ENCODE results near the gene LDLRAD3.

LDLRAD3 gene

GRCh38 chr11:36069576-36070212, 125.8 kb downstream of the LDLRAD3 start:
- in situ Hi-C loops (cut with HindIII; ENCODE audit: low sequenced_read_pairs): no loop called here

DNA sequence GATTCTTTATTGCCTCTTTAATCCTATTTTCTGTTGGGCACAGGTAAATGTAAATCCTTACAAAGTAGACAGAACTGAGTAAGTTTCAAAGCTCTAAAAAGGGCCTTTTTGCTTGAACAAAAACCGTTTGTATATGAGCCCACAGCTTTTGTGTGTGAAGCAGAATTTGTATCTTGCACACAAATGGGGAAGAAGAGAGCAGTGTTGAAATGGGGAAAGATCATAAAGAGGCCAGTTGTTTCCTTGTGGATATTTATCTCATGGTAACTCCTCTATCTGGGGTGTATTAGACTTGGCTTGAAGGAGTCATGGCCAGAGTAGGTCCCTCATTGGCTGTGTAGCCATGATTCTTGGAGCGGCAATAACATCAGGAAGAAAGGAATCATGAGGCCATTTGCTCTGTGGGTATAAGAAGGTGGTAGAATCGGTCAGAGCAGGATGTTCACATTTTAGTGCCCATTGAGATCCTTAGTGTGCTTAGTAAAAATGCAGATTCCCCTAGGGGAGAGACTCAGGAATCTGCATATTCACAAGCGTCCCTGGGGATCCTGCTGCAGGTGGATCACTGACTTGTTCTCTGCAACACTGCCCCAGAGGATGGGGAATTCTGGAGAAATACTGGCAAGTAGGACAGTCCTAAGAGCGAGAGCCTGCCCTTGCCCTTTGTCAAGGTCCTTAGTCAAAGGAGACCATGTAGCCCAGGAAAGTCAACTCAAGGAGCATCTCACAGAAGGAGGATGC, 126.5 kb downstream of the LDLRAD3 start:
- in situ Hi-C loops (cut with HindIII; ENCODE audit: low sequenced_read_pairs): no loop called here

DNA sequence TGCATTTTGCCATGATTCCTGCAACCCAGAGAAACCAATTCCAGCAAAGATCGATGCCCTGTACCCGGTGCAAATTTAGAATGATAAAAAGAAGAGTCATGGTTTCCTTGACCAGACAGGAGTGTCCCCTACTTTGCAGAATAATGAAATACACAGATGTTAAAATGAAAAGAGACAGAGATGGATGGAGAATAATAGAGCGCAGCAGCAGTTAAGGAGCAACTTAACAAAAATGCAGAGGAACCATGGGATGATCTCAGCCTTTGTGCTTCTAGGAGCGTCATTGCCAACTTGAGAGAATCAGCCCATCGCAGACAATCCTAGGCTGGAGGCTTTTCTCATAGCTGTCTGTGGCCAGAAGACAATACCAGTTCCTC, 127.1 kb downstream of the LDLRAD3 start:
- in situ Hi-C loops (cut with HindIII; ENCODE audit: low sequenced_read_pairs): no loop called here

DNA sequence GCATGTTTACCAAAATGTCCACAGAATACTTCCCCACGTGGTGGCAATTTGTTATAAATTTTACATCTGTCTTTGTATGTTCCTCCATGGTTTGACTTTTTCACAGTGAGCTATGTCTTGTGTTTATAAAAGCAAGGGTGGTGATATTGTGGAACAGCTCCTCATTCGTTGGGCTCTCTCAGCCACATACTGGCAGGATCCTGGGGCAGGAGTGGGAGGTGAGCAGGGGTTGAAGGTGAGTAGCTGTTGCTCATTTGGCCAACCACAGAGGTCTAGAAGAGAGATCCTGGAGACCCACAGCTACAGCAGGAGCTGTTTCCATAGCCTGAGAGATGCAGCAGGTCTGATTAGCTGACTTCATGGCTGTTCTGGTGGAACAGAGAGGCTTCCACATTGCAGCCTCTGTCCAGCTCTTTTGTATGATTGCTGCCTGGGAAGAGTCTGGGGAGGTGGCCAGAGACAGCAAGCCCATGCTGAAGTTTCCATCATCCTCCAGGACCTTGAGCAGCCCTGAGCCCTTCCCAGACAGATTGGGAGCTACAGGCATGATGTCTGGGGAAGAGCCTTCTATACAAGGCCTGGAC, 128.1 kb downstream of the LDLRAD3 start:
- in situ Hi-C loops (cut with HindIII; ENCODE audit: low sequenced_read_pairs): no loop called here

GRCh38 chr11:36073411-36074203, 129.7 kb downstream of the LDLRAD3 start:
- in situ Hi-C loops (cut with HindIII; ENCODE audit: low sequenced_read_pairs): no loop called here

- in situ Hi-C loops (cut with HindIII; ENCODE audit: low sequenced_read_pairs): no loop called here
Measured at GRCh38 chr11:36074941-36075431, 131.1 kb downstream of the LDLRAD3 start.

GRCh38 chr11:36077368-36077767, 133.5 kb downstream of the LDLRAD3 start:
- in situ Hi-C loops (cut with HindIII; ENCODE audit: low sequenced_read_pairs): no loop called here

DNA sequence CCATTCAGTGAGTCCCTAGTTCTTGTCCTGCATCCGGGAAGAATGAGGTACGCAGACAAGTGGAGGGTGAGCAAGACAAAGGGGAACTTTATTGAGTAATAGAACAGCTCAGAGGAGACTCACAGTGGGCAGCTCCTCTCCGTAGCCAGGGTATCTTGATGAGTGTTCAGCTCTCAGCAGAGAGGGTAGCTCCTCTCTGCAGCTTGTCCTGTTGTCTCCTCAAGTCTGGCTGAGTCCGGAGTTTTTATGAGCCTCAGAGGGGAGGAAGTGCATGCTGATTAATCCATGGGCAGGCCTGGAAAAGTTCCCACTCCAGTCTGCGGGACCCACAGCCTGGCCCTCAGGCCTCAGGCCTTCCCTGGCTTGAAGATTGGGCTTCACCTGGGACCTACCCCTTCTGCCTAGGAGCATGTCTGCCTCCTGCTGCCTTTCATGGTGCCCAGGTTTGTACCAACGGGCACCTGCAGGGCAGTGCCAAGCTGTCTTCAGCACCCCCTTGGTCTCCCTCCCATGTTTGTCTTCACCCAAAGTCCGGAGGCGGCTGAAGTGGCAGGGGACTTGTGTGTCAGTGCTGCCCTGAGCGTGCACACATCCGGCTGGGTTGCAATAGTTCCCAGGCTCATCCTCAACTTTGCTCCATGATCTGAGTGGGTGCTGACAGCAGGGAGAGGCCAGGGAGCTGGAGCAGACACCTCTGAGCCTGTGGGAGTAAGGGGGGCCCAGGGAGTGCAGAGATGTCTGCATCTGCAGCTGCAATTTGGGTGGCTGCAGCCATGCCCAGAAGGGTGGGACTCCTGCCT, 134.2 kb downstream of the LDLRAD3 start:
- in situ Hi-C loops (cut with HindIII; ENCODE audit: low sequenced_read_pairs): no loop called here

- in situ Hi-C loops (cut with HindIII; ENCODE audit: low sequenced_read_pairs): no loop called here
Measured at GRCh38 chr11:36078686-36079055, 134.8 kb downstream of the LDLRAD3 start.

DNA sequence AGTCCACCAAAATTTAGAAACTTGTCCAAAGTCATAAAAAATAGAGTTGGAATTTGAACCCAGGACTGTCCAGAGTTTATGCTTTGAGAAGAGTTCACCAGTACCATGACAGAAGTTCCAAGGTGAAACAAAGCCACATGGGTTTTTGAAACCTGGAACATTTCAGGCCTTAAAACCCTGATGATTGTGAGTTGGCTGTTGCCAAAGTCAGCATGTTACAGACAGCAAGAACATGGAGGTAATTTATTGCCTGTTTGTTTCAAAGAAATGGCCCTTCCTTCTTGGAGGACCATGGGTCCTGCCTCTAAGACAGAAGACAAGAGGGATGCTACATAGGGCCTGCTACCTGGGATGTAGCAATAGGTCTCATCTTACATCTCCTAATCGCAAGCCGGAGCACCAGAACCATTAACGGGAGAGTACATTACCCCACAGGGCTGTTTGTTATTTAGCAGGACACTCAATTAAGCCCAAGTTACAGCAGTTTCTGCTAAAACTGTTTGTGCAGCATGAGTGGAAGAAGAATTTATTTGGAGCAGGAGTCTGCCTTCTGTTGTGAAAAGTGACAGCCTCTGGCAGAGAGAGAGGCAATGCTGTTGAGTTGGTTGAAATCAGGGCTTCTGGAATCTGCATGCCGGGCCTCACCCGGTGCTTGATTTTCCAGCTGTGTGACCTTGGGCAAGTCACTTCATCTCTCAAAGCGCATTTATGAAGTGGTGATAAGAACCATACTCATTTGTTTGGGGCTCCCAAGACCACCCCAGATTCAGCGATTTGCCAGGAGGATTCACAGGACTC, 136.2 kb downstream of the LDLRAD3 start:
- in situ Hi-C loops (cut with HindIII; ENCODE audit: low sequenced_read_pairs): no loop called here

GRCh38 chr11:36081274-36081945, 137.5 kb downstream of the LDLRAD3 start:
- in situ Hi-C loops (cut with HindIII; ENCODE audit: low sequenced_read_pairs): no loop called here

DNA sequence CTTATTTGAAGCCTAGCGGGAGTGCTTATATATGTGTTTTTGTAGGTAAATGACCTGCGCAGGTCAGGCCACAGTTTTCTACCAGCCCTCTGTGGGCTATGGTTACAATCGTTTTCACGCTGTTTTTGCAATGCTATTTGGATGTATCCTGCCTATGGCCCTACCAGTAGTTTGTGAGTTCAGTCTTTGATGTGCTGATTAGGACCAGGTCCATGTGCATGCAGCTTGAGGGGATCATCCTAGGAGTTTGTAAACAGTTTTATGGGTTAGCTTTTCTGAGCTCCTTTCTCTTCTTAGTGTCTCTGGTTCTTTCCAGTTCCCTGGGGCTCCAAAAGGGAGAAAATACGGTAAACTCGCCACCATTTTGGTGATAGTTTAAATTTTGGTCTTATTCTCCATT, 142.5 kb downstream of the LDLRAD3 start:
- in situ Hi-C loops (cut with HindIII; ENCODE audit: low sequenced_read_pairs): no loop called here

DNA sequence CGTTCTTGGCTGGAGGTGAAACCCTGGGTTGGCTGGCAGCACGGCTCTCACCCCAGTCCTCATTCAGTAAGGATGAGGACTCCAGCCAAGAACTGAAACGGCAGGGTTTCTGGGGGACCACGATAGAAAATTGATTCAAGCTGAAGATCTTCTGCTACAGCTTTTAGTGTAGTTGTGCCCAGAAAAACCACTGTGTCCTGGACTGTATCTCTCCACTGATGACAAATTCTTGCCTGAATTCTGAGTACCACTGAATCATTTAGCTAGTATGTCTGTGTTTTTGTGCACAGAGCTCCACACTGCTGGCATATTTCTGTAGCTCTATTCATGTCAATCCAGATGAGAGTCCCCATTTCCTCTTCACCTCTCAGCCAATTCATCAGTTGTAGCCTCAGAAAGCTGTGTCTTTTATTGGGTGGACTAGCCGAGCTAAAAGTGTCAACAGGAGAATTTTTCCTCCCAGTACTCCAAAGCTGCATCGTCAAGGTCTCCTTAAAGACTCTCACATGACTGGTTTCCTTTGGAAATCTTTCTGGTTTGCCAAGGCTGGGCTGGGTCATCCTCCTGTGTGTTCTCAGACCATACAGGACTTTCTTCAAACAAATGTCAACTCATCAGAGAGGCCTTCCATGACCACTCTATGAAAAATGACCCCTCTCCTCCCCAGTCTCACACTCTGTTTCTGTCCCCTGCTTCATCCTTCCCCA, 144.6 kb downstream of the LDLRAD3 start:
- in situ Hi-C loops (cut with HindIII; ENCODE audit: low sequenced_read_pairs): no loop called here

DNA sequence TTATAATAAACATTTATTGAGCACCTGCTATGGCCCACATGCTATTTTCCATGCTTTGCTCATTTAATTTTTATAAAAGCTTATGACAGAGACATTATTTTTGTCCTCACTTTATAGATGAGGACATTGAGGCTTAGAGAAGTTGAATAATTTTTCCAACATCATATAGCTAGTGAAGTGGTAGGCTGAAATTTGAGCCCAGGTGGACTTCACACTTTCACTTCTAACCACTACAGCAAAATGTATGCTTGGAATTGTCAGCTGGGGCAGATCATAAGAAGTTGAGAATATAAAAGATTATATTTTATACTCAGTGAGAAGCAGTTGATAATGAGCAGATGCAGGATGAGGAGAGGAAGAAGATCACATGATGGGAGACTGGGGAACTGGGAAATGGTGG, 146.1 kb downstream of the LDLRAD3 start:
- in situ Hi-C loops (cut with HindIII; ENCODE audit: low sequenced_read_pairs): no loop called here

DNA sequence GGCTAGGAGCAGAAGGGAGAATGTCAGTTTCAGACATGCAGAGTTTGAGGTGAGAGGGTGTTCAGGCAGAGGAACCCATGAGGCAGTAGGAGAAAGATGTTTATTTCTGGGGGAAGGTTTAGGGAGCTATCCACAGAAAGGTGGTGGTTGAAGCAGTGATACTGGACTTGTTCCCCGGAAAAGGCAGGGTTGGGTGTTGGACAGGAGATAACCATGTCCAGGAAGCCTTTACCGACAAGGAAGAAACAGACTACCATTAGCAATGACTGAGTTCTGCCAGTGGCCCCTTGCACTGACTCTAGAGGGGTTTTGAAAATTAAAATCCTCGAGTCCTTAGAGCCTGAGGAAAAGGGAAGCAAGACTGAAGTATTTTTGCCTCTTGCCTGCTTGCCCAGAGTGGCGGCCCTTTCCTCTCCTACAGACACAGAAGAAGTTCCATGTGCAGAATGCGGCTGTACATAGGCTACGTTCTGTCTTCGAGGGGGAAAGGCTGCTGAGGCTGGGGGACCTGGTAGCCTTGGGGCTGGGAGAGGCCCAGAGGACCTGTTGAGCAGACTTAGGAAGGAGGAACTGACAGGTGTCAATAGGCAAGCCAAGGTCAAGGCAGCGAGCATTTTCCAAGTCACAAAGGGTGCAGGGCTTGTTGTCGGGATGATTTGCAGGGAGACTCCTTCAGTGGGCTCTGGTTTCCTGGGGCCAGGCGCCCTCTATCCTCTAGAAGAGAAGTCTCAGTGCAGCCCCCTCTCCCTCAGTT, 146.7 kb downstream of the LDLRAD3 start:
- in situ Hi-C loops (cut with HindIII; ENCODE audit: low sequenced_read_pairs): no loop called here

- in situ Hi-C loops (cut with HindIII; ENCODE audit: low sequenced_read_pairs): no loop called here
Measured at GRCh38 chr11:36091256-36091811, 147.5 kb downstream of the LDLRAD3 start.

GRCh38 chr11:36092314-36093030, 148.6 kb downstream of the LDLRAD3 start:
- in situ Hi-C loops (cut with HindIII; ENCODE audit: low sequenced_read_pairs): no loop called here
